HG03135 (cell line): ENCODE data around the gene SPTLC1.
"Not testable (repeated sequence)": the region's sequence is repeated elsewhere in the genome, so short reads cannot be mapped to it uniquely, and the experiment has no call there.

Experiments
- ATAC-seq: cut with Tn5 transposase; IDR thresholded peaks from one replicate; pipeline ENCODE4 v1.9.1; 2021; ENCODE audit warnings: mild to moderate bottlenecking, moderate library complexity; ENCODE audit not compliant: unreplicated experiment

Gene SPTLC1

DNA sequence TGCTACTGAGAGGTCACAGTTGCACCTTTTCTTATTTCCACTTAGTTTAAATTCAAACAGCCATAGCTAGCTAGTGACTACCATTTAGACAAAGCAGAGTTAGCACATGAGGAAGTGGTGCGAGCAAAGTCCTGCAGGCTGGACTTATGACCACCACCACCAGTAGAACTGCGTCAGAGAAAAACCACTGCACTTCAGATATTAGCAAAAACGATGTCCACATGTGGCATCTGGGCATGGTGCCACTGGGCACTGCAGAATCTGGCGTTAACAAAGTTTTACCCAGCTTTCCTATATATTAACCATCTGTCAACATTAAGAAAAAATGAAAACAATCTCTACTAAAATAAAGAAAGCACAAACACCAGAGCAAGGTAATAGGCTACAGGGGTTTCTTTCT lies 80.1 kb downstream of the SPTLC1 start:
- ATAC-seq: no peak

DNA sequence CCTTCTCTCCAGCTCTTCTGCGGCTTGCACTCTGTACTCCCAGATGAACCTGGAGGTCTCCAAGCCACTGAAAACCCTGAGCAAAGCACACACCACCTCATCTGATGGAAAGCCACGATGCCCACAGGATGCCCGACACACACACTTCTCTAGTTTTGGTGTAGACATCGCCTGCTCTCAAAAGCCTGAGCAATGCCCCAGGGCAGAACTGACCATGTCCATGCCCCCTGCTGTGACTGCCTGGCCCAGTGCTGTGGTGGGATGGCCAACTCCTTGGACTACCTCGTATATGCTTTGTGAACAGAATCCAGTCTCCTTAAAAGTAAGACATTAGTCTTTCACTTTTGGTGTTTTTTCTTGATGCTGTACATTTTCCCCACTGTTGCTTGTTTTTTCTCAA lies 81.2 kb downstream of the SPTLC1 start:
- ATAC-seq: no peak

DNA sequence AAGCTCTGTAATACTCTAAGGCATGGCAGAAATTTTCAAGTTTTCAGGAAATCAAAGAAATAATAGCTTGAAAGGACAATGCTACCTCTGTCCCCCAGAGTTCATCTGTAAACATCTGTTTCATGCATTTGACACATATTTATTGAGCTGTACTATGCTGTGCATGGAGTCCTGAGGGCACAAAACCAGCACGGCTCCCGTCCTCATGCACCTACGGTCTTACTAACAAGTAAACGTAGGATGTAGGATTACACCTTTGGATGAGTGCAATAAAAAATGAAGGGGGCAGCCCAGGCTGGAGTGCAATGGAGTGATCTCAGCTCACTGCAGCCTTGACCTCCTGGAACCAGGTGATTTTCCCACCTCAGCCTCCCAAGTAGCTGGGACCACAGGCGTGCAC lies 81.9 kb downstream of the SPTLC1 start:
- ATAC-seq: no peak

DNA sequence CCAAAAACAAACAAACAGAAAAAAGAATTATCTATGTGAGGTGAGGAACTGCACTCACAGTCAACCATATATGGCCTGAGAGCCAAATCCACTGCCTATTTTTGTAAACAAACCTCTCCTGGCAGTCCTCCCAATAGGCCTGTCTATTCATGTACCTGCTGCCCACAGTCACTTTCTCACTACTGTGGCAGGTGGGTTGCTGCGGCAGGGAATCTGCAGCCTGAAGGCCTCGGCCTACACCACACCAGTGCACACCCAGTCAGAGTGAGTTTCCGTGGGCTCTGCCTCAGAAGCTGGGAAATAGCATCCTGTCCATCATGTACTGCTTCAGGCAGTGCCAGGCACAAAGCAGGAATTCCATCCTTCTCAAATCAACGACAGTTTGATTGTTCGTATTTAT lies 82.3 kb downstream of the SPTLC1 start:
- no peak for ATAC-seq

DNA sequence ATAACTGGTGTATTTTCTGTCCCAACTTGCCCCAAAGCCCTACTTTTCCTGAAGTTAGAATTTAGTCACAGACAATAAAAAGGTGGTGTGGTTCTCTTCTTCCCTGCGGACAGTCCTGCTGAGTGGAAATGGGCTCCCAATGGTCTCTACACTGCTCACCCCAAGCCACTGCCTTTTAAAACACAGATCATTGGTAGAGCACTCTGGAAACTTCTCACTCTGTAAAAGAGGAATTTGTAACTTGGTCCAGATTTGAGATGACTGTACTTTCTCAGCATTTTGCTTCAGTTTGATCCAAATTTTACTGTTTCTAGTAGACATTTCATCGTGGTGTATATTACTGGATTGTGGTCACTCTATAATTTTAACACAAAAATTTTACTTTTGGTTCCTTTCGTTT lies 84.8 kb downstream of the SPTLC1 start:
- ATAC-seq: no peak

DNA sequence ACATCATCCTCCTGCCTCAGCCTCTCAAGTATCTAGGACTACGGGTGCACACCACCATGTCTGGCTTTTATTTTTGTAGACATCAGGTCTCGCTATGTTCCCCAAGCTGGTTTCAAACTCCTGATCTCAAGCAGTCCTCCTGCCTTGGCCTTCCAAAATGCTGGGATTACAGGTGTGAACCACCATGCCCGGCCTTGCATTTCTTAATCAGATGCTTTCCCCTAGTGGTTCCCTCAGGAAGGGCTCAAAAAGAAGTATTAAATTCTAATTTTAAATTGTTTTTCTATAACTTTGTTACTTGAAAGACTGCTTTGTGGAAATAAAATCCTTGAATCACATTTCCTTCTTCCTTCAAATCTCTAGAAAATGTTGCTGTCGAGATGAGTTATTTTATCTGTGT lies 85.7 kb downstream of the SPTLC1 start:
- ATAC-seq: no peak

DNA sequence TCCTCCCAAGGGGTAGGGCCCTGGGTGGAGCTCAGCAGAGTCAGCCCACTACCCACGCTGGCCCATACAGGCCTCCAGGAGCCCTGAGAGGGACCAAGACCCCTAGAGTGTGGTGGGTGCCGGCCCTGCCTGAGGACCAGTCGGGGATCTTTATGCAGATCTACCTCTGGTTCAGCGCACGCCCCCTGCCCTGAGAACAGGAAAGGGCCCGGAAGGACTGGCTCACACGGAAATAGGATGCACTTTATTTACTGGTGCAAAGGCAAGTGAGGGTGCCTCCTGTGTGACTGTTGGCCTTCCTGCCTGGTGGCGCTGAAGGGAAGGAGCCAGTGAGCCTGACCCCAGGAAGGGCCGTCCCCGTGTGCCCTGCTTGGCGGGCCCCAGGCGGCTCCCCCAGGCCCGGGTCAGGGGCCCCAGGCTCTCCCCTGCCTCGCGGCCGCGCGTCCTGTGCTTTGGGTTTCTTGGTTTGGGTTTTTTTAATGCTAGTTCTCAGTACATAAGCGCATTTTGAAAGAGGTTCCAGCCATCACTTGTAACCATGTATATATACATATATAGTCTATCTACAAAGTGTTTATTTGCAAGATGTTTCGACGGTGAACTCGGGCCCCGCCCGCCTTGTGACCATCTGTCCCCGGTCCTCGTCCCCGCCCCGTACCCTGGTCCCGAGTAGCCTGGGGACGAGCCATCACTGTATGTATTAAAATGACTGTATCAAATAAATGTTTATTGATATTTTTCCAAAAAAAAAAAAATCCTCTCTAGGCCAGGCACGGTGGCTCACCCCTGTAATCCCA lies 88.8 kb downstream of the SPTLC1 start:
- ATAC-seq: no peak

DNA sequence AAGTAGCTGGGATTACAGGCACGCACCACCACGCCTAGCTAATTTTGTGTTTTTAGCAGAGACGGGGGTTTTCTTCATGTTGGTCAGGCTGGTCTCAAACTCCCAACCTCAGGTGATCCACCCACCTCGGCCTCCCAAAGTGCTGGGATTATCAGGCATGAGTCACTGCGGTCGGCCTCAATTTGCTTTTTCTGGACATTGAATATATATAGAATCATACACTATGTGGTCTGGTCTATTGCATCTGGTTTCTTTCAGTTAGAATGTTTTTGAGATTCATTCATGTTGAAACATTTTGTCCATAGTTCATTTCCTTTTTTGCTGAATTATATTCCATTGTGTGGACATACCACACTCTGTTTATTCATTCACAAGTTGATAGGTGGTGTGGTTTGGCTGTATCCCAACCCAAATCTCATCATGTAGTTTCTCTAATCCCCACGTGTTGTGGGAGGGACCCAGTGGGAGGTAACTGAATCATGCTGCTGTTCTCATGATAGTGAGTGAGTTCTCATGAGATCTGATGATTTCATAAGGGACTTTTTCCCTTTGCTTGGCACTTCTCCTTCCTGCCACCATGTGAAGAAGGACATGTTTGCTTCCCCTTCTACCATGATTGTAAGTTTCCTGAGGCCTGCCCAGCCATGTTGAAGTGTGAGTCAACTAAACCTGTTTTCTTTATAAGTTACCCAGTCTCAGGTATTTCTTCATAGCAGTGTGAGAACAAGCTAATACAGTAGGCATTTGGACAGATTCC lies 93.2 kb downstream of the SPTLC1 start:
- not testable (repeated sequence) for ATAC-seq

DNA sequence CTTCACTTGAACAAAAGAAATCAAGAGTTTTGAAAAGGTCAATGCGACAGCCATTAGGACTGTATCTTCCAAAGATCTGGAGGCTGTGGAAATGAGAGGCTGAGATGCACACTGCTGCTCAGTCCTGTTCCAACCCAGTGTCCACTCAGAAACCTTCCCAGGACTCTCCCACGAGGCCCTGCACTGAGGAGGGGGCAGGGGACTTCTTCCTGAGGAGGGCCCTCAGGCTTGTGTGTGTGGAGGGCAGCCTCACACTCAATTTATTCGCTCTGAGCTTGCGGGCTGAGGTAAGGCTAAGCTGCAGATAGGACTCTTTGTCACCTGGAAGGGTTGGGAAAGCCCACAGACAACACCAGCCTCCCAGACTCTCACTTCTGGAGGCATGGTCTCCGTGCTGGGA lies 95.6 kb downstream of the SPTLC1 start:
- ATAC-seq: no peak

DNA sequence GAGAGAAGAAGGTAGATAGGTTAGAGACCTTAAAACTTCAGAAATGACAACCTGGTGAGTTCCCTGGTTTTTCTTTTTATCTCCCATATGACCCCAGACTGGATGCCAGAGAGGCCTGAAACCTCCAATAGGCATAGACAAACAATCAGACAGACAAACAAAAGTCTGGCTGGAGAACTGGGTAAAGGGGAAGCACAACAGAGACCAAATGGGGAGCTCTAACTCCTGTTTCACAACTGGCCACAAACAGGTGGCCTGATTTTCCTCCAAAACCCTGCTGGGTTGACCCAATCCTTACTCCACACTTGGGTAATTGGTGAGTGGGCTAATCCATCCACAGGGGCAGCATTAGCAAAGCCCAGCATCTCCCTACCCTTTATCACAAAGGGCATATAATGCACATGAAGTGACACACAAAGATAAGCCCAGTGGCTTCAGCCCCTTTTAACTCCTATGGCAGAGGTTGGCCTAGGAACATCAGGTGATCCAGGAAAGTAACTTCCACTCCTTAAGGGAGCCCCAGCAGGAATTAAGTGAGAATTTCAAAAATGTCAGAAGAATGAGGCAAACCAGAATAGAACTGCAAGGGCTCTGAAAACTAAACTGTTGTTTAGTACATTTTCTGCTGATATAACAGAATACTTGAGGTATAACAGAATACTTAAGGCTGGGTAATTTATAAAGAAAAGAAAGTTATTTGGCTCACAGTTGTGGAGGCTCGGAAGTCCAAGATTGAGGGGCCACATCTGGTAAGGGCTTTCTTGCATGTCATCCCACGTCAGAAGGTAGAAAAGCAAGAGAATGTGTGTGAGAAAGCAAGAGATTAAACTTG lies 104.3 kb downstream of the SPTLC1 start:
- ATAC-seq: no peak

DNA sequence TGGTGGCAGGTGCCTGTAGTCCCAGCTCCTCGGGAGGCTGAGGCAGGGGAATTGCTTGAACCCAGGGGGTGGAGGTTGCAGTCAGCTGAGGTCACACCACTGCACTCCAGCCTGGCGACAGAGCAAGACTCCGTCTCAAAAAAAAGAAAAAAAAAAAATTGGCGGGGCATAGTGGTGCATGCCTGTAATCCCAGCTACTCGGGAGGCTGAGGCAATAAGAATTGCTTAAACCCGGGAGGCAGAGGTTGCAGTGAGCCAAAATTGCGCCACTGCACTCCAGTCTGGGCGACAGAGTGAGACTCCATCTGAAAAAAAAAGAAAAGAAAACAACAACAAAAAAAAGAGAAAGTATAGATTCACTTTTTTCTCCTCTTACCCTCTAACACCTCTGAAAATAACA lies 105.0 kb downstream of the SPTLC1 start:
- ATAC-seq: not testable (repeated sequence)

DNA sequence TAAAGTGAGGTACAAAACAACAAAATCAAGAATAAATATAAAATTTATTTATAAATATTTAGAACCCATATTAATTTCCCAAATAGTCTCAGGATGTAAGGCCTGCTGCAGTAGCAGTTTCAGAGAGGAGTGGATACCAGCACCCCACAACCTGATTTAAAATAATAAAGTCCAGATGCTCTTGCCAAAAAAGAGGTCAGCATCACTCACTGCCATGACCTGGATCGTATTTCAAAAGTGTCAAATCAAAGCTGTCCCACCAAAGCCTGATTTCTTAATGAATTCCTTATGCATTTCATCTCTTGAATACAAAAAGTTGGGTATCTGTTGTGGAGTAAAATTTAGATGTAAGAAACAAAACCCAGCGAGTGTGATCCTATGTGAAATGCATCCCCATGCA lies 107.2 kb downstream of the SPTLC1 start:
- ATAC-seq: no peak

DNA sequence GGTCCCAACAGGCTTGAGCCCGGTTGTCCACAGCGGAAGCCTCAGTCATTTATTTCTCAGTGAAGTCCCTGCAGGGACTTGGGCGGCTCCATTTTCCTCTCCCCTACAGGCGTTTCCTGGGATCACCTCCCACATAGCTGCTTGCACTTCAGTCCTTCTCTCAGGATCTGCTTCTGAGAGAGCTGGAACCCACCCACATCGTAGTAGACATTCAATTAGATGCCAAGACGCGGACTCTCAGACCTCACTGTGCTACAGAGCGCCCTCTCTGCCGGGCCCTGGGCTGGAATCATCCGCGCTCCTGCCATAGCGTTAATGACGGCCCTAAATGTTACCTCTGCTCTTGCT lies 111.2 kb downstream of the SPTLC1 start:
- no peak for ATAC-seq

DNA sequence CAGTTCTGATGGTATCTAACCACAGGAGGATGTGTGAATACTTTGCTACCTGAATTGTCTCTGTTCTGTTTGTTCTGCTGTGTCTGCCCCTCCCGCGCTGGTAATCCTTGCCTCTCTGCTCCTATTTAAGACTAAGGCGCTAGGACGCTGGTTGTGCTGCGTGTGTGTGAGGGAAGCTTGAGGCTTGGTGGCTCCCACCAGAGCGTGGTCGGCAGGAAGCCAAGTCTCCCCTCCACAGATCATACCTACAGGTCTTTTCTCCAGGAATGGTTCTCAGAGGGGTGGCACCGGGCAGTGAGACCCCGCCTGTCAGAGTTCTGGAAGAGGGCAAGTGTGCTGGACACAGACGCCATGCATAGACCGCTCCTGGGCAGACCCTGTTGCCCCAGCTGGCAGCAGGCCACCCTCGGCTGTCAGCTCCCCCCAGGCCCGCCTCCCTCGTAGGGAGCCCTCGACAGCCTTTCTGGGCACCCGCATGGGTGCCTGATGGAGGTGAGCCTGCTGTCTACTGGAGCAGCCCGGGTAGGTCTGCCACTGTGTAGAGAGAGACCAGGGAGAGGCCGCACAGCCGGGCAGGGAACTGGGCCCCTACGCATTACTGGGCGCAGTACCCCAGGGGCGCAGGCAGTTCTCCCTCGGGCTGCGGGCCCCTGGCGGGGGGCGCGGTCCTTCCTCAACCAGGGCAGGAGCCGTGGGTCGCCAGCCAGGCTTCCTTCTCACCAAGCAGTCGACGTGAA lies 111.7 kb downstream of the SPTLC1 start:
- no peak for ATAC-seq

DNA sequence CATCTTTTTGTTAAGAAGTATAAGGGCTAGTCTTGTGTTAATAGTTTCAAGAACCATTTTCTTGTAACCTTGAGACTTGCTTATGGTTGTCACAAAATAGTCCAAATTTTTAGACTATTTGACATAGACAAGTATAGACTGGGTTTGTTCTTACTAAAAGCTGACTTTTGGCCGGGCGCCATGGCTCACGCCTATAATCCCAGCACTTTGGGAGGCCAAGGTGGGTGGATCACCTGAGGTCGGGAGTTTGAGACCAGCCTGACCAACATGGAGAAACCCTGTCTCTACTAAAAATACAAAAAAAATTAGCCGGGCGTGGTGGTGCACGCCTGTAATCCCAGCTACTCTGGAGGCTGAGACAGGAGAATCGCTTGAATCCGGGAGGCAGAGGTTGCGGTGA lies 113.3 kb downstream of the SPTLC1 start:
- not testable (repeated sequence) for ATAC-seq

DNA sequence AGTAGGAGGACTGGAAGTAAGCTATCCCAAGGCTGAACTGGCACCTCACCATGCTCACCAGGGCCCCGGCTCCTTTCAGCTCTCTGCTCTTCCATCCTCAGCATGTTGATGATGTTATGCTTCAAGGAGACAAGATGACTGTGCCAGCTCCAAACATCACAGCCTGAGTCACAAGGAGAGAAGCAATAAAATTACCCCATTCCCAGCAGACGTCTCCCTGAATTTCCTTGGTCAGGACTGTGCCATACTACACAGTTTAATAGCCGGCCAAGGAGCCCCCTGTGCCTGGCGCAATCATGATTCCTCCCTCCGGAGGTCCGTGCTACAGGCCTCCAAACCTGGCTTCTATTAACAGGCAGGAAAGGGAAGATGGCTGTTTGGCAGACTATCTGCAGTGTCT lies 114.0 kb downstream of the SPTLC1 start:
- ATAC-seq: no peak

DNA sequence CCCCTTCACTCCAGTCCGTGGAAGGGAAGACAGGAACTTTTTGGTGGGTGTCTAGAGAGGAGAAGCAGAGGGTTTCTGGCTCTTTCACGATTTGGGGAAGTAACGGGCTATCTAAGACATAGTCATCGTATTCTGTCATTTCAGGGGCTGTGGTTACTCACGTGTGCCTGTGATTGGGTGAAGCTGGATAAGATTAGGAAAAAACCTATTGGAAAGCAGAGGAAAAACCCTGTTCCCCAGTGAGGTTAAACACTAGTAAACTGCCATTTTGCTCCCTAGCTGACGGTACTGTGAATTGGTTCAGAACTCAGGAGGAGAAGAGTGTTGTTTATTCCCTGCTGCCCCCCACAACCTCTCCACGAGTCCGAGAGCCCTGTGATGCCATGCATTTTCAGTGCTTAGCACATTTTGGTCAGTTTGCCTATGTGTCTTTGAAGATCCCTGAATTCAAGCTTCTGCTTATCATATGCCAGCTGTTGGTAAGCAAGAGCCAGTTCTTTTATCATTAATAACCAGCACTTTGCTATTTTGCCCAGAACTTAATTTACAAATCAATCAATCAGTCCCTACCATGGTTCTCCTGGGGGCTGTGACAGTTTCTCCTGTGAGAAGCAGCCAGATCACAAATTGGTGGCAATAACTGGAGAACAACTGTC lies 120.1 kb downstream of the SPTLC1 start:
- no peak for ATAC-seq

DNA sequence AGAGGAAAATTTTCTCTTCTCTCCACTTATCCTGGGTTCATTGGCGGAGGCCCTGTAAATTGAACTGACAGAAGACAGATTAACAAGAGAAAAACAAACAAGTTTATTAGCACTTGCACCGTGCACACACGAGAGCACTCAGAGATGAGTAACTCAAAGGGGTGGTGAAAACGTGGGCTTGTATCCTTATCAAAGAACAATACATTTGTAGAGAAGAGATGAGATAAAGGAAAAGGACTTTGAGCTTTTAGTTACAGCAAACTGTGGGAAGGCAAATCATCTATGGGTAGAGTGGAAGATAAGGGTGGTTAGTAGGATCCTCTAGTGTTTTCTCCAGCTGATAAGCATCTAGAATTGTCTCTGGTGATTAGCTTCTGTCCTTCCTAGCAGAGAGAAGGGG lies 120.8 kb downstream of the SPTLC1 start:
- ATAC-seq: no peak

DNA sequence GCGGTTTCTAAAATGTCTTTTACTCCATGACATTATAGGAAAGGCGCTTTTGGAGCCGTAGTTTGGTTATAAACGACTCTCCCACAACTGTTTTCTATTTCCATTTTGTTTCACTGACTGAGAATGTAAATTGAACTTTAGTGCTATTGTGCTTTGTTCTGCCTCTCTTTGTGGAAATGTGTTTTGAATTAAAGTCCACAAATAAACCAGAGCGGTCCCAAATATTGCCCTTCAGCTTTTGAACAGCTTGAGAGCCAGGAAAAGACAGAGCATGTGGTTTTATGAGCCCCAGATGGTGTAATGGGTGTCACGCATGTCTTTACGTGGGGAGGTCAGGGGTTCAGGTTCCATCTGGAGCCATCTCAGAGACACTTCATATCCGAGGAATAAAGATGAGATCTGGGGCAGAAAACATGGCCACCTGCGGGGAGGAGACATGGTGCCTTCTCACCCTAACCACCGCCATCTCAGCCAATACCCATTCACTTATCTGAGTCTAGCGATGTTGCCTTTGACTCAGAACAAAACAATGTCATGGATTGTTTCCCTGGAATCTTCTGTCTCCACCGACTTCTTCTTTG lies 122.7 kb downstream of the SPTLC1 start:
- ATAC-seq: no peak

DNA sequence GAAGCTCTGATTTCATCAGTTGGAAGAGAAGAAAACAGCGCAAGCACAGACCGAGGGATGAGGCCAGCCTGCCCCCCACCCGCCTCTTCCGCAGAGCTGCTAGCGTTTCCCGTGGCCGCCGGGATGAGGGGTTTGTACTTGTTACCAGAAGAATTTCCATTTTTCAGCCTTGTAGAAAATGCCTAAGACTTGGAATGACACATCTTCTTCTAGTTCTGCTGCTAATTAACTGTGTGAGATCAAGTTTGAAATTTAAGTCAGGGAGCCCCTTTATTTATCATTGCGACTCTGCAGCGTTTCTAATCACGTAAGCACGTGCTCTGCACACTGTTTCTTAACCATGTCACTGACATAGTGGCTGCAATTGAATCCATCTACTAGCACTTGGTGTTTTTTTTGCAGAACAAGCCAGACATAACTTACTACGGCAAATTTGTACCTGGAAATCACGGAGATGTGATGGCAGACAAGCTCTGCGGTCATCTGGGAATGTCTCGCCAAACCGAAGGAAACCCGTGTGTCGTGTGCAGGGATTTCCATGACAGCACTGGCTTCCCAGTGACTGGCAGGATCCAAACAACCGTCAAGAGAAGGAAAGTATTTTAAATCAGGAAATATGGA lies 123.4 kb downstream of the SPTLC1 start:
- no peak for ATAC-seq
